OCI-LY1 (cell line): ENCODE results near the gene RAB12.

Experiments
- H2AFZ ChIP-seq: fragments of 200-600 bp; sonication (generic), shearing (Covaris generic); 2 replicates; pipeline ENCODE4 v1.6.0; 2014; ENCODE audit warnings: antibody characterized with exemption, mild to moderate bottlenecking, low read length
- H3F3A ChIP-seq: fragments of 200-600 bp; sonication (generic), shearing (Covaris generic); 2 replicates; pipeline ENCODE4 v1.6.0; 2014; ENCODE audit warnings: mild to moderate bottlenecking, antibody characterized with exemption, low read length, moderate library complexity; ENCODE audit not compliant: insufficient read depth
- H3K27ac ChIP-seq: fragments of 200-600 bp; sonication (generic); 2 replicates; pipeline ENCODE4 v1.5.1; 2014; ENCODE audit warnings: low read length, mixed run types, mild to moderate bottlenecking, low read depth; ENCODE audit not compliant: poor library complexity, severe bottlenecking
- H3K27me3 ChIP-seq: fragments of 200-600 bp; sonication (generic); 2 replicates; pipeline ENCODE4 v1.6.0; 2014; ENCODE audit warnings: antibody characterized with exemption, mild to moderate bottlenecking, low read length, moderate library complexity; ENCODE audit not compliant: insufficient read depth
- H3K36me3 ChIP-seq: fragments of 200-600 bp; sonication (generic); 2 replicates; pipeline ENCODE4 v1.6.1; 2014; ENCODE audit warnings: mild to moderate bottlenecking, antibody characterized with exemption, low read length, moderate library complexity, mixed read lengths; ENCODE audit not compliant: insufficient read depth
- H3K4me1 ChIP-seq: fragments of 200-600 bp; sonication (generic); 2 replicates; pipeline ENCODE4 v1.5.1; 2014; ENCODE audit warnings: mild to moderate bottlenecking, low read length, moderate library complexity; ENCODE audit not compliant: insufficient read depth, severe bottlenecking
- H3K4me2 ChIP-seq: fragments of 200-600 bp; sonication (generic), shearing (Covaris generic); 2 replicates; pipeline ENCODE4 v1.6.1; 2014; ENCODE audit warnings: low read length
- H3K4me3 ChIP-seq: fragments of 200-600 bp; sonication (generic); 2 replicates; pipeline ENCODE4 v1.5.1; 2014; ENCODE audit warnings: low read length, low read depth, mild to moderate bottlenecking, mixed read lengths; ENCODE audit not compliant: poor library complexity, severe bottlenecking
- H3K79me2 ChIP-seq: fragments of 200-600 bp; shearing (Covaris generic); 2 replicates; pipeline ENCODE4 v1.6.1; 2016; ENCODE audit warnings: mixed run types, low read length, mixed read lengths; ENCODE audit not compliant: insufficient read depth
- H3K9ac ChIP-seq: fragments of 200-600 bp; sonication (generic), shearing (Covaris generic); 2 replicates; pipeline ENCODE4 v1.6.1; 2014; ENCODE audit warnings: mild to moderate bottlenecking, low read length, mixed read lengths
- H3K9me2 ChIP-seq: fragments of 200-600 bp; sonication (generic), shearing (Covaris generic); 2 replicates; pipeline ENCODE4 v1.6.1; 2014; ENCODE audit warnings: low read depth, mild to moderate bottlenecking, low read length, mixed read lengths
- H3K9me3 ChIP-seq: fragments of 200-600 bp; shearing (Covaris generic); 2 replicates; pipeline ENCODE4 v1.6.1; 2014; ENCODE audit warnings: low read length, mixed read lengths
- H4K20me1 ChIP-seq: fragments of 200-600 bp; sonication (generic), shearing (Covaris generic); 2 replicates; pipeline ENCODE4 v1.6.0; 2016; ENCODE audit warnings: mild to moderate bottlenecking, low read length; ENCODE audit not compliant: insufficient read depth
- CTCF ChIP-seq: fragments of 200-600 bp; sonication (generic), shearing (Covaris generic); IDR thresholded peaks from 2 replicates; pipeline ENCODE4 v1.5.1; 2017; ENCODE audit warnings: mild to moderate bottlenecking, antibody characterized with exemption, low read length, moderate library complexity, mixed read lengths
- EZH2 ChIP-seq: fragments of 200-600 bp; sonication (generic), shearing (Covaris generic); IDR thresholded peaks from 2 replicates; pipeline ENCODE4 v1.8.0; 2017; ENCODE audit warnings: borderline replicate concordance, mixed run types, mild to moderate bottlenecking, antibody characterized with exemption, low read length, moderate library complexity, mixed read lengths

Gene RAB12

GRCh38 chr18:8617907-8618306, 8.7 kb downstream of the RAB12 start:
- H3K4me3 ChIP-seq, result no peak overlapping the region
- H3K9me2 ChIP-seq, result no peaks in the 10 kb centered on the region
- peaks cover 51% of the 10 kb centered on the region for H3K4me1 ChIP-seq
- no peak for TF ChIP-seq EZH2
- no peak for TF ChIP-seq CTCF
- no peaks in the 10 kb centered on the region for H4K20me1 ChIP-seq
- no peak overlapping the region for H3K27ac ChIP-seq
- peaks cover 4% of the 10 kb centered on the region; the same call in 1 of the 2 replicates for H3K36me3 ChIP-seq
- peaks cover 90% of the 10 kb centered on the region for H3K79me2 ChIP-seq
- H3K9me3 ChIP-seq, result no peaks in the 10 kb centered on the region
- H3K9ac ChIP-seq, result no peak overlapping the region
- no peak overlapping the region for H3K4me2 ChIP-seq
- H3K27me3 ChIP-seq, result no peaks in the 10 kb centered on the region
- no peaks in the 10 kb centered on the region for H3F3A ChIP-seq
- H2AFZ ChIP-seq, result no peak overlapping the region

DNA sequence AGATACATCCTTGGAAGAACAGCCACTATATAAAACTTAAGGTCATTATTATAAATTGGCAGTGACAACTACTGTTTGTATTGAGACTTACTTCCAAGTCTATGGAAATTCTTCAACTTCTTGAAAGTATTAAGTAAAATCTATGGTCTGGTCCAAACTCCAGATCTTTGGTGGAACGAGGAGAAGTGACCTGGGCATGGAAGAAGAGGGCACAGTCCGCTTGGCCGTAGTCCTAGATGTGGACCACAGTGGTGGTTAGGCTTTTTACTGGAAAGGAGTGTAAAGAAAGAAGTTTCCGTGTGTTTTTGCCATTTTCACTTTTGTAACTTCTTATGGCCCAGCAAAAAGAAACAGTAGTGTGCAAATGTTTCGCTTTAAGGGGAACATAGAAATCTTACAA, 9.8 kb downstream of the RAB12 start:
- no peaks in the 10 kb centered on the region for H3K9me2 ChIP-seq
- H3K27me3 ChIP-seq, result no peaks in the 10 kb centered on the region
- H3K9ac ChIP-seq, result no peak overlapping the region
- H3K9me3 ChIP-seq, result no peaks in the 10 kb centered on the region
- H3K4me3 ChIP-seq, result no peak overlapping the region
- H2AFZ ChIP-seq, result no peak overlapping the region
- no peak overlapping the region for H3K27ac ChIP-seq
- no peak for TF ChIP-seq CTCF
- H3F3A ChIP-seq, result no peaks in the 10 kb centered on the region
- no peaks in the 10 kb centered on the region for H4K20me1 ChIP-seq
- H3K36me3 ChIP-seq, result peaks cover 4% of the 10 kb centered on the region; the same call in 1 of the 2 replicates
- no peak overlapping the region for H3K4me2 ChIP-seq
- H3K4me1 ChIP-seq, result peaks cover 51% of the 10 kb centered on the region
- peaks cover 83% of the 10 kb centered on the region for H3K79me2 ChIP-seq

GRCh38 chr18:8619835-8620577, 10.8 kb downstream of the RAB12 start:
- Histone ChIP-seq H3K27ac (no peak overlapping the region), H3K36me3 (peaks cover 8% of the 10 kb centered on the region; the same call in 1 of the 2 replicates), H3K4me2 (no peak overlapping the region), H3K9me2 (no peaks in the 10 kb centered on the region), H3K79me2 (peaks cover 75% of the 10 kb centered on the region), H4K20me1 (no peaks in the 10 kb centered on the region), H3F3A (no peaks in the 10 kb centered on the region), H3K4me3 (no peak overlapping the region), H3K27me3 (no peaks in the 10 kb centered on the region), H2AFZ (no peak overlapping the region), H3K9ac (no peak overlapping the region), H3K9me3 (no peaks in the 10 kb centered on the region), H3K4me1 (peaks cover 50% of the 10 kb centered on the region)
- TF ChIP-seq EZH2 (no peak), CTCF (no peak)
